ENCODE data around the gene SMG6. TPM values are rescaled to one million over a fixed set of nuclear protein-coding genes. Genes with fewer than 3 reads are reported as not detected.

SMG6 gene
- total RNA-seq, 4 donors from 2014 or later: 17.9 to 24.0 (median 20.1) TPM

DNA sequence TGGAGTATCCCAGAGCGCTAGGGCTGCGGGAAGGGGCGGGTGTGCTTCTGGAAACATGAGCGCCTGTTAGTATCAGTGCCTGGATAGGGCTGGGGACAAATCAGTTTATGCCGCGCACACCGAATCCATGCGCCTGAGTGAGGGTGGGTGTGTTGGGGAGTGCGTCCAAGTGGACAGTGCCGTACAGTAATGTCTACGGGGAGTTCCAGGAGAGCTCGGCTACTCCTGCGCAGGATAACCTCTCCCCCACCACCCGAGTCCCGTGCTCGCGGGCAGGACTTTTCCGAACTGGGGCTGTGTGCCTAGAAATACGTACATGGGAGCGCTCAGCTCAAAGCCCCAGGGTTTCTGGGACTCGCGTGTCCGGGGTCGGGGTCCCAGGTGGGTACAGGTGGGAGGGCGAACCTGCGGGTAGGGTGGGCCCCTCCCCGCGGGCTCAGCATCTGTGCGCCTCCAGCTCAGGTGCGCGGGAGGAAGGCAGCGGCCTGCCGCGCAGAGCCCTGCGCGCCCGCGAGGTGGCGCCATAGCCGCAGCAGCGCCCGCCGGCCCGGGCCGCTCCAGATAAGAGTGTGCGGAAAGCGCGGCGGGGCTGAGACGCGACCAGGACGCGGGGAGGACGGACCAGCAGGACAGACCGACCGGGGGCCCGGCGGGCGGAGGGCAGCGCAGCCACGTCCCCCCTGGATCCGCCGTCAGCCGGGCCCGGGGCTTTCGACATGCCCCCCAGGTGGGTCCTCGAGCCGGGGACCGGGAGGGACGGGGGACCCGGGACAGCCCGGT, 248.9 kb downstream of the SMG6 start, which contains the start of gene HIC1:
Gene HIC1, plus strand, starts transcription at position 592 of the 780 bp plus-strand sequence. CDS start 1,588 bp downstream, outside the sequence.
- peaks cover 0 to 86% (median 7%) of the 10 kb centered on the region in 4 donors for H3K27me3 ChIP-seq
- peak; percentile 95 to 99 (median 98) for TF ChIP-seq CTCF (IDR thresholded peaks at IDR 0.05)
- peak in 2 of 4 donors; percentile 70 to 88 for TF ChIP-seq POLR2A (IDR thresholded peaks at IDR 0.05)
- H3K27ac ChIP-seq: peak within 1 kb of the TSS; percentile 77 to 93 (median 90)
- no peak for DNase-seq
- H3K36me3 ChIP-seq: peaks cover 0 to 11% (median 0%) of the 10 kb centered on the region in 3 donors
- H3K9me3 ChIP-seq: no peaks in the 10 kb centered on the region
- H3K4me3 ChIP-seq: peak within 1 kb of the TSS; percentile 48 to 74 (median 60)
- peaks cover 47 to 85% (median 64%) of the 10 kb centered on the region in 3 donors for H3K4me1 ChIP-seq
- 0% methylated on average over 5 of the region's 72 CpGs; no CpG with 5 or more reads in 1 of the 2 donors for WGBS, 2 donors
- intact Hi-C loops (cut with DNase I): loop anchor here (5.0 kb wide), 1 partner anchor 188 kb away; no protein-coding TSS in a partner anchor

- Histone ChIP-seq H3K27me3 (peaks cover 0 to 85% (median 7%) of the 10 kb centered on the region in 4 donors), H3K9me3 (no peaks in the 10 kb centered on the region), H3K27ac (peak overlapping the region; percentile 77 to 93 (median 90)), H3K36me3 (peaks cover 0 to 5% (median 0%) of the 10 kb centered on the region in 3 donors), H3K4me1 (peaks cover 45 to 85% (median 65%) of the 10 kb centered on the region in 3 donors), H3K4me3 (peak overlapping the region; percentile 23 to 74 (median 58))
- no CpG with 5 or more reads among the region's 16 CpGs for WGBS, 2 donors
- intact Hi-C loops (cut with DNase I): no loop called here
- DNase-seq: no peak
- no peak for TF ChIP-seq CTCF (IDR thresholded peaks at IDR 0.05)
Measured at GRCh38 chr17:2054262-2054511, 249.4 kb downstream of the SMG6 start.

GRCh38 chr17:2053380-2054261, 250.0 kb downstream of the SMG6 start:
- peaks cover 0 to 80% (median 7%) of the 10 kb centered on the region in 4 donors for H3K27me3 ChIP-seq
- peaks cover 46 to 85% (median 64%) of the 10 kb centered on the region in 3 donors for H3K4me1 ChIP-seq
- H3K9me3 ChIP-seq: no peaks in the 10 kb centered on the region
- peak overlapping the region; percentile 77 to 93 (median 90) for H3K27ac ChIP-seq
- no peak for DNase-seq
- intact Hi-C loops (cut with DNase I): no loop called here
- WGBS, 2 donors: 2 to 9% methylated on average over 5 to 14 of the region's 84 CpGs
- peak; percentile 15 to 62 (median 53) for TF ChIP-seq CTCF (IDR thresholded peaks at IDR 0.05)
- TF ChIP-seq POLR2A (IDR thresholded peaks at IDR 0.05): no peak
- no peaks in the 10 kb centered on the region for H3K36me3 ChIP-seq
- H3K4me3 ChIP-seq: peak overlapping the region; percentile 23 to 74 (median 58)

DNA sequence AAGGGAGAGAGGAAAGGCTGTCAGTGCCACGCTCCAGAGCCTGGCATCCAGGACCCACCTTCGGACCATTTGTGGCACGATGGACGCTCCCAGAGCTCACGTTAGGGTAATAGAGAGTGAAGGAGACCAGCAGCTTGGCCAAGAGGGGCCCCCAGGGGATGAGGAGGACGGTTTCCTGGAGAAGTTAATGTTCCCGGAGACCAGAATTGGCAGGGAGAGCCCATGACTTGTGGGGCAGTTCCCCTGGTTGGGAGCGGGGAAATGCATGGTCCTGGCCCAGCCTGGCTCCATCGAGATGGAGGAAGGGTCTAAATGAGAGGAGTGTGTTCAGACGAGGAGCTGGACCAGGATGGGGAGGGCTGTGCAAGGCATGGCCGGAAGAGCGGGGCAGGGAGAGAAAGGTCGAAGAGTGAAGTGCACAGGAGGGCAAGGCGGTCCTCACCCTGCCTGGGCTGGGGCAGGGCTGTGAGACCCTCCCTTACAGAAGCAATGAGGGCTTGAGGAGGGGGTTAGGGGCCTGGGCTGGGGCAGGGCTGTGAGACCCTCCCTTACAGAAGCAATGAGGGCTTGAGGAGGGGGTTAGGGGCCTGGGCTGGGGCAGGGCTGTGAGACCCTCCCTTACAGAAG, 251.5 kb downstream of the SMG6 start:
- intact Hi-C loops (cut with DNase I): no loop called here
- H3K27ac ChIP-seq: peak overlapping the region in 1 of 4 donors; percentile 79
- no peaks in the 10 kb centered on the region for H3K9me3 ChIP-seq
- no peak for DNase-seq
- WGBS, 2 donors: 42 to 50% methylated on average over 14 of the region's 14 CpGs
- peaks cover 0 to 64% (median 7%) of the 10 kb centered on the region in 4 donors for H3K27me3 ChIP-seq
- H3K4me1 ChIP-seq: peaks cover 40 to 72% (median 49%) of the 10 kb centered on the region in 3 donors
- H3K4me3 ChIP-seq: no peak overlapping the region
- H3K36me3 ChIP-seq: no peaks in the 10 kb centered on the region
- no peak for TF ChIP-seq CTCF (IDR thresholded peaks at IDR 0.05)
- TF ChIP-seq POLR2A (IDR thresholded peaks at IDR 0.05): no peak

Measured in esophagus squamous epithelium (tissue), 5 donors.